Measurements from ENCODE around the gene RSU1. TPM values are rescaled to one million over a fixed set of nuclear protein-coding genes. Genes with fewer than 3 reads are reported as not detected.

Gene RSU1
- polyA plus RNA-seq, 2 donors = 24.7 to 44.6 TPM

DNA sequence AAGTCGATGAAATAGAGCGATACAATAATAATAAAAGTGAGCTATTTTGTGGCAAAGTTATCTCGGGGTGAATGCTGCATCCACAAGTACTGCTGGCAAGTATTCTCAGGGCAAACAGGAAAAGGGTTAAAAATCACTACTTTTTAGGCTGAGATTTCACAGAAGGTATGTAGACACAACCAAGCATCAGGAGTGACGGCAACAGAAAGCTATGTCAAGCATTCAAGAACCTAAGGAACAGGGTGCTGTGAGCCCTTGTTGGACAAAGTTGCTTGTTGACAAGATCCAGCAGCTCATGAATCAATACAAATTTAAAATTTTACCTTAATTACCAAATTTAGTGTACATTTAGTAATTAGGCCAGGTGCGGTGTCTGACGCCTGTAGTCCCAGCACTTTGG is 254.3 kb downstream of the RSU1 start:
- WGBS, 2 donors = 90 to 92% methylated on average over 6 of the region's 6 CpGs
- Histone ChIP-seq H3K4me3 (ENCODE audit: low read depth in 1 of 2, low read length in 2 of 2) (no peak overlapping the region), H3K9me3 (ENCODE audit: control insufficient read depth in 2 of 2, insufficient read depth in 1 of 2, low read depth in 1 of 2, low read length in 1 of 2) (peaks cover 0 to 9% of the 10 kb centered on the region in 2 donors), H3K27me3 (ENCODE audit: control insufficient read depth in 1 of 2, insufficient read depth in 2 of 2, low read length in 2 of 2) (no peaks in the 10 kb centered on the region), H3K4me1 (ENCODE audit: control insufficient read depth in 2 of 2, insufficient read depth in 2 of 2, low read length in 1 of 2) (no peaks in the 10 kb centered on the region), H3K27ac (ENCODE audit: low read depth in 2 of 2, low read length in 1 of 2) (no peak overlapping the region), H3K36me3 (ENCODE audit: control insufficient read depth in 2 of 2, insufficient read depth in 2 of 2, low read length in 1 of 2) (no peaks in the 10 kb centered on the region)

DNA sequence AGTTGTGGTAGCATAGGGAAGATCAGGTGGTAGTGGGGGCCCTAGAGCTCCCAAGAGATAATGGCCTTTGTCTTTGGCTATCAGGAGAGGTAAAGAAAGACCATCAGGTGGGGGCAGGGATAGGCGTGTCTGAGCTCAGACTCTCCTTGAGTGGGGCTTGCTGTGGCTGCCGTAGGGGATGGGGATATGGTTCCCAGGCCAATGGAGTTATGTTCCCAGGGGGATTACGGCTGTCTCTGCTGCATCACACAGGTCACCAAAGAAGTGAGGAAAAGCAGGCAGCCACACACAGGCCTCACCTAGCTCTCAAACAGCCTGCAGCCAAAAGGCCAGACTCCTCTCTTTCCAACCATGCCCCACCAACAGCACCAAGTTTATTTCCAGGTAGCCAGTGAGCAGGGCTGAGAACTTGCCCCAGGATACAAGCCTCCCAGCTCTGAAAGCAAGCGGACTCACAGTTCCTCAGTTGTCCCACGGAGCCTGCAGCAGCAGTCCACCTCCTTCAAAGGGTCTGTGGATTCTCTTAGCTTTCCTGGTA is 257.9 kb downstream of the RSU1 start:
- Histone ChIP-seq H3K36me3 (ENCODE audit: control insufficient read depth in 2 of 2, insufficient read depth in 2 of 2, low read length in 1 of 2) (no peaks in the 10 kb centered on the region), H3K4me3 (ENCODE audit: low read depth in 1 of 2, low read length in 2 of 2) (no peak overlapping the region), H3K27me3 (ENCODE audit: control insufficient read depth in 1 of 2, insufficient read depth in 2 of 2, low read length in 2 of 2) (no peaks in the 10 kb centered on the region), H3K27ac (ENCODE audit: low read depth in 2 of 2, low read length in 1 of 2) (no peak overlapping the region), H3K9me3 (ENCODE audit: control insufficient read depth in 2 of 2, insufficient read depth in 1 of 2, low read depth in 1 of 2, low read length in 1 of 2) (peaks cover 0 to 9% of the 10 kb centered on the region in 2 donors), H3K4me1 (ENCODE audit: control insufficient read depth in 2 of 2, insufficient read depth in 2 of 2, low read length in 1 of 2) (no peaks in the 10 kb centered on the region)
- 65 to 72% methylated on average over 5 of the region's 5 CpGs for WGBS, 2 donors

- no peak overlapping the region for H3K27ac ChIP-seq (ENCODE audit: low read depth in 2 of 2, low read length in 1 of 2)
- H3K4me3 ChIP-seq (ENCODE audit: low read depth in 1 of 2, low read length in 2 of 2) = no peak overlapping the region
- peaks cover 0 to 2% of the 10 kb centered on the region in 2 donors for H3K9me3 ChIP-seq (ENCODE audit: control insufficient read depth in 2 of 2, insufficient read depth in 1 of 2, low read depth in 1 of 2, low read length in 1 of 2)
- no peaks in the 10 kb centered on the region for H3K4me1 ChIP-seq (ENCODE audit: control insufficient read depth in 2 of 2, insufficient read depth in 2 of 2, low read length in 1 of 2)
- no peaks in the 10 kb centered on the region for H3K36me3 ChIP-seq (ENCODE audit: control insufficient read depth in 2 of 2, insufficient read depth in 2 of 2, low read length in 1 of 2)
- 60 to 68% methylated on average over 4 of the region's 4 CpGs for WGBS, 2 donors
- H3K27me3 ChIP-seq (ENCODE audit: control insufficient read depth in 1 of 2, insufficient read depth in 2 of 2, low read length in 2 of 2) = no peaks in the 10 kb centered on the region
Measured at GRCh38 chr10:16547973-16548372, 269.3 kb downstream of the RSU1 start.

- Histone ChIP-seq H3K4me3 (ENCODE audit: low read depth in 1 of 2, low read length in 2 of 2) (no peak overlapping the region), H3K27me3 (ENCODE audit: control insufficient read depth in 1 of 2, insufficient read depth in 2 of 2, low read length in 2 of 2) (no peaks in the 10 kb centered on the region), H3K27ac (ENCODE audit: low read depth in 2 of 2, low read length in 1 of 2) (no peak overlapping the region), H3K9me3 (ENCODE audit: control insufficient read depth in 2 of 2, insufficient read depth in 1 of 2, low read depth in 1 of 2, low read length in 1 of 2) (peaks cover 0 to 2% of the 10 kb centered on the region in 2 donors), H3K36me3 (ENCODE audit: control insufficient read depth in 2 of 2, insufficient read depth in 2 of 2, low read length in 1 of 2) (no peaks in the 10 kb centered on the region), H3K4me1 (ENCODE audit: control insufficient read depth in 2 of 2, insufficient read depth in 2 of 2, low read length in 1 of 2) (no peaks in the 10 kb centered on the region)
- WGBS, 2 donors = 34 to 36% methylated on average over 7 of the region's 7 CpGs
Measured at GRCh38 chr10:16545116-16545736, 272.0 kb downstream of the RSU1 start.

DNA sequence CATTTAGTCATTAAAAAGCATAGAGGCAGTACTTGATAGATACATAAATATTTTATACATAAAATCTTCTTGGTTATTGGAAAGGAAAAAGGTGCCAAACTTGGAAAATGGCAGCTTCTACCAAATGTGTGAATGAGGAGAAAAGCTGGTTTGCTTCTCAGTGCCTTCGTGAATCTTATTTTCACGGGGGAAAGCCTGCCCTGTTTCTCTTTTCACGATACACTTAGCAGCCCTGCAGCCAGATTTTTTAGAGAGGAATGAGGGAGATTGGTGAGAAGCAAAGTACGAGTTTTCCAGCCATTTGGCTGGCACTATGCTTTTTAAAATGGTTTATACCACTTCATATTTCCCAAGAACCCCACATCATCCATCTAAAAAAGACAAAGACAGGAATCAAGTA is 272.6 kb downstream of the RSU1 start:
- 85 to 87% methylated on average over 4 of the region's 4 CpGs for WGBS, 2 donors
- Histone ChIP-seq H3K4me3 (ENCODE audit: low read depth in 1 of 2, low read length in 2 of 2) (no peak overlapping the region), H3K36me3 (ENCODE audit: control insufficient read depth in 2 of 2, insufficient read depth in 2 of 2, low read length in 1 of 2) (no peaks in the 10 kb centered on the region), H3K27me3 (ENCODE audit: control insufficient read depth in 1 of 2, insufficient read depth in 2 of 2, low read length in 2 of 2) (no peaks in the 10 kb centered on the region), H3K4me1 (ENCODE audit: control insufficient read depth in 2 of 2, insufficient read depth in 2 of 2, low read length in 1 of 2) (no peaks in the 10 kb centered on the region), H3K27ac (ENCODE audit: low read depth in 2 of 2, low read length in 1 of 2) (no peak overlapping the region), H3K9me3 (ENCODE audit: control insufficient read depth in 2 of 2, insufficient read depth in 1 of 2, low read depth in 1 of 2, low read length in 1 of 2) (peaks cover 0 to 2% of the 10 kb centered on the region in 2 donors)

DNA sequence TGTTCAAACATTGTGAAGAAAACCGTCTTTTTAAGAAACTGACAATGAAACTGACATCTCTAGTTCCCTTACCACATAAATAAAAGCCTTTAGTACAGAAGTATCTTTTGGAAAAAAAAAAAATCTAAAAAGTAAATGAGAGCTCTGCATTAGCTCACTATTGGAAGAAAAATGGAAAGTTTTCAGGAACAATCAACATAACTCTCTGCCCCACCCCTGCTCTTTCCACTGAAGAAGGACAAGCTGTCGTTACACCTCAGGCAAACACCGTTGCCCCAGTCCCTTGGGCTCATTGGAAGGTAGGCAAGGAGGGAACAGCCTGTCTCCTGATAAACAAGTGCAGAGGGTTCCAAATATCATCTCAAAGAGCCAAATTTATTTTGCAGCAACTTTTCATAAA is 273.1 kb downstream of the RSU1 start:
- Histone ChIP-seq H3K4me3 (ENCODE audit: low read depth in 1 of 2, low read length in 2 of 2) (no peak overlapping the region), H3K27ac (ENCODE audit: low read depth in 2 of 2, low read length in 1 of 2) (no peak overlapping the region), H3K4me1 (ENCODE audit: control insufficient read depth in 2 of 2, insufficient read depth in 2 of 2, low read length in 1 of 2) (no peaks in the 10 kb centered on the region), H3K36me3 (ENCODE audit: control insufficient read depth in 2 of 2, insufficient read depth in 2 of 2, low read length in 1 of 2) (no peaks in the 10 kb centered on the region), H3K27me3 (ENCODE audit: control insufficient read depth in 1 of 2, insufficient read depth in 2 of 2, low read length in 2 of 2) (no peaks in the 10 kb centered on the region), H3K9me3 (ENCODE audit: control insufficient read depth in 2 of 2, insufficient read depth in 1 of 2, low read depth in 1 of 2, low read length in 1 of 2) (peaks cover 0 to 2% of the 10 kb centered on the region in 2 donors)
- 41 to 54% methylated on average over 3 of the region's 3 CpGs for WGBS, 2 donors

All from esophagus (tissue), 2 donors.